NCI-H2081 (cell line): ENCODE results near the gene TCAIM.
A peak's percentile ranks its signal among the peaks of the same experiment; 100 is the strongest.
"Not testable (repeated sequence)": the region's sequence is repeated elsewhere in the genome, so short reads cannot be mapped to it uniquely, and the experiment has no call there.

Experiments
- DNase-seq, 2 experiments: peaks; one replicate each; lab custom pipeline; 2025; lab: John Stamatoyannopoulos, UW

Gene TCAIM

GRCh38 chr3:44346590-44346989 is 8.0 kb downstream of the TCAIM start:
- DNase-seq = not testable (repeated sequence)

- DNase-seq = no peak
Observed at GRCh38 chr3:44348993-44349392, 10.4 kb downstream of the TCAIM start.

GRCh38 chr3:44353355-44353924 is 14.9 kb downstream of the TCAIM start:
- DNase-seq = no peak

- DNase-seq = peak in 1 of 2 experiments; percentile 19
Observed at GRCh38 chr3:44355362-44356033, 16.9 kb downstream of the TCAIM start.

GRCh38 chr3:44359146-44359751 is 20.7 kb downstream of the TCAIM start:
- no peak for DNase-seq

- DNase-seq = no peak
Observed at GRCh38 chr3:44363591-44363990, 25.0 kb downstream of the TCAIM start.

- DNase-seq = no peak
Observed at GRCh38 chr3:44365952-44366351, 27.4 kb downstream of the TCAIM start.

GRCh38 chr3:44375450-44375849 is 36.9 kb downstream of the TCAIM start:
- no peak for DNase-seq

GRCh38 chr3:44387404-44387803 is 48.8 kb downstream of the TCAIM start:
- no peak for DNase-seq

GRCh38 chr3:44392489-44392888 is 53.9 kb downstream of the TCAIM start:
- DNase-seq = no peak

- no peak for DNase-seq
Observed at GRCh38 chr3:44395714-44396113, 57.1 kb downstream of the TCAIM start.

- DNase-seq = peak in 1 of 2 experiments; percentile 32
Observed at GRCh38 chr3:44396200-44397171, 57.9 kb downstream of the TCAIM start.

GRCh38 chr3:44398271-44398670 is 59.7 kb downstream of the TCAIM start:
- not testable (repeated sequence) for DNase-seq

GRCh38 chr3:44398853-44399252 is 60.3 kb downstream of the TCAIM start:
- DNase-seq = no peak

GRCh38 chr3:44400771-44401170 is 62.2 kb downstream of the TCAIM start:
- DNase-seq = no peak

GRCh38 chr3:44402548-44402947 is 64.0 kb downstream of the TCAIM start:
- no peak for DNase-seq

GRCh38 chr3:44409640-44410410 is 71.3 kb downstream of the TCAIM start:
- no peak for DNase-seq

- DNase-seq = no peak
Observed at GRCh38 chr3:44411031-44411645, 72.6 kb downstream of the TCAIM start.

- DNase-seq = no peak
Observed at GRCh38 chr3:44412365-44412764, 73.8 kb downstream of the TCAIM start.

GRCh38 chr3:44414517-44415090 is 76.0 kb downstream of the TCAIM start:
- DNase-seq = no peak

GRCh38 chr3:44415421-44415820 is 76.9 kb downstream of the TCAIM start:
- no peak for DNase-seq
